Smooth muscle cell (in vitro differentiated cells): ENCODE data around the gene CCDC73. TPM values are rescaled to one million over a fixed set of nuclear protein-coding genes. Genes with fewer than 3 reads are reported as not detected.

ENCODE experiments used
- DNase-seq: peaks from one replicate; lab custom pipeline; 2025; ENCODE audit not compliant: unreplicated experiment; lab: John Stamatoyannopoulos, UW
- H2AFZ ChIP-seq: fragments of 200-600 bp; sonication (generic); 2 replicates; pipeline ENCODE4 v1.6.0; 2016; ENCODE audit warnings: antibody characterized with exemption, low read depth, mild to moderate bottlenecking
- H3F3A ChIP-seq: fragments of 200-600 bp; sonication (generic); 2 replicates; pipeline ENCODE4 v1.6.0; 2017; ENCODE audit warnings: antibody characterized with exemption, low read depth
- H3K27ac ChIP-seq: fragments of 200-600 bp; sonication (generic); 2 replicates; pipeline ENCODE4 v1.5.1; 2016; ENCODE audit warnings: low read depth, mild to moderate bottlenecking
- H3K27me3 ChIP-seq: fragments of 200-600 bp; sonication (generic); 2 replicates; pipeline ENCODE4 v1.6.1; 2016; ENCODE audit warnings: low read depth, mild to moderate bottlenecking
- H3K36me3 ChIP-seq: fragments of 200-600 bp; sonication (generic); 2 replicates; pipeline ENCODE4 v1.5.1; 2016; ENCODE audit warnings: low read depth
- H3K4me1 ChIP-seq: fragments of 200-600 bp; sonication (generic); 2 replicates; pipeline ENCODE4 v1.5.1; 2016; ENCODE audit warnings: low read depth
- H3K4me2 ChIP-seq: fragments of 200-600 bp; sonication (generic); 2 replicates; pipeline ENCODE4 v1.6.0; 2016; ENCODE audit warnings: mild to moderate bottlenecking
- H3K4me3 ChIP-seq: fragments of 200-600 bp; sonication (generic); 2 replicates; pipeline ENCODE4 v1.5.1; 2016; ENCODE audit warnings: mild to moderate bottlenecking
- H3K79me2 ChIP-seq: fragments of 200-600 bp; sonication (generic); 2 replicates; pipeline ENCODE4 v1.6.0; 2016; ENCODE audit warnings: low read depth, mild to moderate bottlenecking
- H3K9ac ChIP-seq: fragments of 200-600 bp; sonication (generic); 2 replicates; pipeline ENCODE4 v1.6.0; 2016; ENCODE audit warnings: low read depth
- H3K9me3 ChIP-seq: fragments of 200-600 bp; sonication (generic); replicated peaks from 2 replicates; pipeline ENCODE4 v1.5.1; 2016; ENCODE audit warnings: low read depth
- H4K20me1 ChIP-seq: fragments of 200-600 bp; sonication (generic); 2 replicates; pipeline ENCODE4 v1.6.0; 2016; ENCODE audit warnings: low read depth
- CTCF ChIP-seq: fragments of 200-600 bp; sonication (generic); IDR thresholded peaks from 2 replicates; pipeline ENCODE4 v1.5.1; 2017; ENCODE audit warnings: borderline replicate concordance, mild to moderate bottlenecking, antibody characterized with exemption; ENCODE audit not compliant: insufficient read depth, poor library complexity, severe bottlenecking
- WGBS: methylation state at CpG from one replicate; pipeline ENCODE4 v1.1.7; 2016; ENCODE audit warnings: low lambda C conversion rate; 5-methylcytosine and 5-hydroxymethylcytosine counted together
- polyA plus RNA-seq: library from polyadenylated mRNA; unstranded; fragments of >200 nt; fragmentation: Nextera tagmentation; extraction: Ambion mirVana; gene quantifications from 2 replicates; pipeline ENCODE4 v1.2.1, GENCODE V29; 2016
- total RNA-seq: library from RNA; depleted of rRNA; stranded (reverse); fragments of >200 nt; gene quantifications from 2 replicates; pipeline ENCODE4 v1.2.3, GENCODE V29; 2014

CCDC73 gene
- total and polyA plus RNA-seq, 2 experiments from 2014 or later: not detected

- no peak overlapping the region for H3K4me2 ChIP-seq
- no peaks in the 10 kb centered on the region for H3K79me2 ChIP-seq
- H3K27me3 ChIP-seq: no peaks in the 10 kb centered on the region
- no peaks in the 10 kb centered on the region for H3F3A ChIP-seq
- H4K20me1 ChIP-seq: no peaks in the 10 kb centered on the region
- H3K36me3 ChIP-seq: no peaks in the 10 kb centered on the region
- no peak overlapping the region for H3K4me3 ChIP-seq
- H3K9me3 ChIP-seq: no peaks in the 10 kb centered on the region
- no peak for DNase-seq
- TF ChIP-seq CTCF: no peak
- 96% methylated on average over 6 of the region's 6 CpGs for WGBS
- no peak overlapping the region for H3K9ac ChIP-seq
- H3K27ac ChIP-seq: no peak overlapping the region
- no peaks in the 10 kb centered on the region for H3K4me1 ChIP-seq
- H2AFZ ChIP-seq: no peak overlapping the region
Measured at GRCh38 chr11:32704261-32704660, 90.2 kb downstream of the CCDC73 start.

GRCh38 chr11:32701616-32702015, 92.8 kb downstream of the CCDC73 start:
- Histone ChIP-seq H3K36me3 (no peaks in the 10 kb centered on the region), H3K27me3 (no peaks in the 10 kb centered on the region), H4K20me1 (no peaks in the 10 kb centered on the region), H3K9me3 (no peaks in the 10 kb centered on the region), H3K27ac (no peak overlapping the region), H3F3A (no peaks in the 10 kb centered on the region), H3K4me2 (no peak overlapping the region), H2AFZ (no peak overlapping the region), H3K79me2 (no peaks in the 10 kb centered on the region), H3K4me3 (no peak overlapping the region), H3K4me1 (no peaks in the 10 kb centered on the region), H3K9ac (no peak overlapping the region)
- DNase-seq: no peak
- TF ChIP-seq CTCF: no peak
- 89% methylated on average over 1 of the region's 1 CpG for WGBS

GRCh38 chr11:32698579-32698978, 95.9 kb downstream of the CCDC73 start:
- Histone ChIP-seq H3K4me3 (no peak overlapping the region), H3K79me2 (no peaks in the 10 kb centered on the region), H3K36me3 (no peaks in the 10 kb centered on the region), H3K27ac (no peak overlapping the region), H3K27me3 (no peaks in the 10 kb centered on the region), H3F3A (no peaks in the 10 kb centered on the region), H3K4me2 (no peak overlapping the region), H2AFZ (no peak overlapping the region), H4K20me1 (no peaks in the 10 kb centered on the region), H3K4me1 (no peaks in the 10 kb centered on the region), H3K9ac (no peak overlapping the region), H3K9me3 (no peaks in the 10 kb centered on the region)
- DNase-seq: no peak
- 94% methylated on average over 2 of the region's 2 CpGs for WGBS
- TF ChIP-seq CTCF: no peak

GRCh38 chr11:32671051-32671450, 123.4 kb downstream of the CCDC73 start:
- Histone ChIP-seq H3K4me2 (no peak overlapping the region), H3K27me3 (peaks cover 12% of the 10 kb centered on the region), H3K9ac (no peak overlapping the region), H3K4me3 (no peak overlapping the region), H3F3A (no peaks in the 10 kb centered on the region), H3K27ac (no peak overlapping the region), H3K36me3 (no peaks in the 10 kb centered on the region), H3K4me1 (no peaks in the 10 kb centered on the region), H3K9me3 (no peaks in the 10 kb centered on the region), H4K20me1 (no peaks in the 10 kb centered on the region), H2AFZ (no peak overlapping the region), H3K79me2 (no peaks in the 10 kb centered on the region)
- DNase-seq: no peak
- TF ChIP-seq CTCF: no peak
- 23% methylated on average over 1 of the region's 1 CpG for WGBS
